ENCODE data around the gene SMIM27. TPM values are rescaled to one million over a fixed set of nuclear protein-coding genes. Genes with fewer than 3 reads are reported as not detected.

The SMIM27 gene
- total and polyA plus RNA-seq, 2 of the 13 experiments (the other 11 are each of a cell fraction or from before 2014, with no cell fraction given) = 17.9 to 19.0 TPM

DNA sequence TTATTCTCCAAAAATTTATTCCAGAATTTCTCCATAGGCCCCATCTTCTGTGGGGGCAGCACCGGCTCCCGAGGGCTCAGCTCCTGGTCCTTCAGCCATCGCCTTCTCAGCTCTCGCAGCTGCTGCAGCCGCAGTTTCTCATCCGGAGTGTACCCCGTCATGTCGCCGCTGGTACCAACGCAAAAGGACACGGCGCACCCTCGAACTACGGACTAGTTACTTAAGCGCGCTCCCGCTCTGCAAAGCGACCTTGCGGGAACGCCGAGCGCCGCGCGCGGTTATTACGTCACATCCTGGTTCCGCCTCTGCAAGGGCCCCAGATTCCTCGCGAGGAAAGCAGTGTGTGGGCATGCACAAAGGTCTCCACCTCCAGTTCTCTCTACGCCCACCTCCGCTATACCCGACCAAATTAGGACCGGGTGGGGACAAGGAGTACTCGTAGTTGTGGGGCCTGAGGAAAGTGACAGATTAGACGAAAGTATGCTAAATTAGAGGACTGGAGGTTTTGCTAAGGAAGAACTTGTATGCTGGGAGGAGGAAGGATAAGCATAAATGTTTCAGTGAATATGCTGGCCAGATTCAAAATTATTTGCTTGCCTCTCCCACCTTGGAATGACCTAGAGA is 20.9 kb downstream of the SMIM27 start, which contains the start of gene NDUFB6 (continued):
- TF ChIP-seq NR2C2 (CRISPR knock-in tag; IDR thresholded peaks at IDR 0.05; ENCODE audit: borderline replicate concordance) = peak; percentile 85
- TF ChIP-seq, protein P1, sequence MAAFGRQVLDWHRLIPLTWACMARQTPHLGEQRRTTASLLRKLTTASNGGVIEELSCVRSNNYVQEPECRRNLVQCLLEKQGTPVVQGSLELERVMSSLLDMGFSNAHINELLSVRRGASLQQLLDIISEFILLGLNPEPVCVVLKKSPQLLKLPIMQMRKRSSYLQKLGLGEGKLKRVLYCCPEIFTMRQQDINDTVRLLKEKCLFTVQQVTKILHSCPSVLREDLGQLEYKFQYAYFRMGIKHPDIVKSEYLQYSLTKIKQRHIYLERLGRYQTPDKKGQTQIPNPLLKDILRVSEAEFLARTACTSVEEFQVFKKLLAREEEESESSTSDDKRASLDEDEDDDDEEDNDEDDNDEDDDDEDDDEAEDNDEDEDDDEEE (CRISPR knock-in tag; IDR thresholded peaks at IDR 0.05) = 0 out of 2 replicates have a peak, but pooled peaks have one; percentile 63
- peak; percentile 33; the same call in 1 of the 2 replicates for TF ChIP-seq ZKSCAN8 (CRISPR knock-in tag; IDR thresholded peaks at IDR 0.05; ENCODE audit: borderline replicate concordance)
- TF ChIP-seq POLR2A (IDR thresholded peaks at IDR 0.05; ENCODE audit: insufficient read depth in 1 of 2, low read depth in 2 of 2, low read length in 2 of 2) = peak; percentile 72 to 86
- 0 out of 2 replicates have a peak, but pooled peaks have one; percentile 22 for TF ChIP-seq ATF7-NPFF (CRISPR knock-in tag; IDR thresholded peaks at IDR 0.05; ENCODE audit: low read depth)
- no peak for TF ChIP-seq ZMYM3 (CRISPR knock-in tag; IDR thresholded peaks at IDR 0.05)
- TF ChIP-seq, protein P2, sequence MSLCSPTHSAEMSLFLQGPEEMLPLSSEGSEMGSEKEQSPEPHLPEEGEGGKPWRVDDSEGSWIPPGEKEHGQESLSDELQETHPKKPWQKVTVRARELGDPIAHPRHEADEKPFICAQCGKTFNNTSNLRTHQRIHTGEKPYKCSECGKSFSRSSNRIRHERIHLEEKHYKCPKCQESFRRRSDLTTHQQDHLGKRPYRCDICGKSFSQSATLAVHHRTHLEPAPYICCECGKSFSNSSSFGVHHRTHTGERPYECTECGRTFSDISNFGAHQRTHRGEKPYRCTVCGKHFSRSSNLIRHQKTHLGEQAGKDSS (CRISPR knock-in tag; IDR thresholded peaks at IDR 0.05; ENCODE audit: borderline replicate concordance, low read depth) = peak; percentile 52; the same call in 1 of the 2 replicates
- no peak for TF ChIP-seq ZBTB7A (CRISPR knock-in tag; IDR thresholded peaks at IDR 0.05)
- TF ChIP-seq POLR2G (IDR thresholded peaks at IDR 0.05; ENCODE audit: low read depth, low read length) = peak; percentile 94
- peak; percentile 79 for TF ChIP-seq ZFY (CRISPR knock-in tag; IDR thresholded peaks at IDR 0.05)
- TF ChIP-seq, protein P3, sequence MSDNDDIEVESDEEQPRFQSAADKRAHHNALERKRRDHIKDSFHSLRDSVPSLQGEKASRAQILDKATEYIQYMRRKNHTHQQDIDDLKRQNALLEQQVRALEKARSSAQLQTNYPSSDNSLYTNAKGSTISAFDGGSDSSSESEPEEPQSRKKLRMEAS (IDR thresholded peaks at IDR 0.05) = peak; percentile 82
- TF ChIP-seq, protein P4, sequence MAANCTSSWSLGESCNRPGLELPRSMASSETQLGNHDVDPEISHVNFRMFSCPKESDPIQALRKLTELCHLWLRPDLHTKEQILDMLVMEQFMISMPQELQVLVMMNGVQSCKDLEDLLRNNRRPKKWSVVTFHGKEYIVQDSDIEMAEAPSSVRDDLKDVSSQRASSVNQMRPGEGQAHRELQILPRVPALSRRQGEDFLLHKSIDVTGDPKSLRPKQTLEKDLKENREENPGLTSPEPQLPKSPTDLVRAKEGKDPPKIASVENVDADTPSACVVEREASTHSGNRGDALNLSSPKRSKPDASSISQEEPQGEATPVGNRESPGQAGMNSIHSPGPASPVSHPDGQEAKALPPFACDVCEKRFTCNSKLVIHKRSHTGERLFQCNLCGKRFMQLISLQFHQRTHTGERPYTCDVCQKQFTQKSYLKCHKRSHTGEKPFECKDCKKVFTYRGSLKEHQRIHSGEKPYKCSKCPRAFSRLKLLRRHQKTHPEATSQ (CRISPR knock-in tag; IDR thresholded peaks at IDR 0.05; ENCODE audit: borderline replicate concordance) = 0 out of 2 replicates have a peak, but pooled peaks have one; percentile 42
- TF ChIP-seq ZNF607 (CRISPR knock-in tag; IDR thresholded peaks at IDR 0.05; ENCODE audit: borderline replicate concordance) = peak; percentile 28; the same call in 1 of the 2 replicates
- TF ChIP-seq HIVEP1 (CRISPR knock-in tag; IDR thresholded peaks at IDR 0.05) = peak; percentile 50
- TF ChIP-seq KDM5B (CRISPR knock-in tag; IDR thresholded peaks at IDR 0.05; ENCODE audit: borderline replicate concordance) = peak; percentile 62; the same call in 1 of the 2 replicates
- TF ChIP-seq HNRNPLL (IDR thresholded peaks at IDR 0.05; ENCODE audit: low read depth, low read length, poor library complexity, severe bottlenecking) = peak; percentile 88
- TF ChIP-seq, protein P5, sequence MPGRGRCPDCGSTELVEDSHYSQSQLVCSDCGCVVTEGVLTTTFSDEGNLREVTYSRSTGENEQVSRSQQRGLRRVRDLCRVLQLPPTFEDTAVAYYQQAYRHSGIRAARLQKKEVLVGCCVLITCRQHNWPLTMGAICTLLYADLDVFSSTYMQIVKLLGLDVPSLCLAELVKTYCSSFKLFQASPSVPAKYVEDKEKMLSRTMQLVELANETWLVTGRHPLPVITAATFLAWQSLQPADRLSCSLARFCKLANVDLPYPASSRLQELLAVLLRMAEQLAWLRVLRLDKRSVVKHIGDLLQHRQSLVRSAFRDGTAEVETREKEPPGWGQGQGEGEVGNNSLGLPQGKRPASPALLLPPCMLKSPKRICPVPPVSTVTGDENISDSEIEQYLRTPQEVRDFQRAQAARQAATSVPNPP (CRISPR knock-in tag; IDR thresholded peaks at IDR 0.05) = no peak

All from HepG2 (cell line).